HG03139 (cell line): Measurements from ENCODE around the gene CNKSR3.

Experiments
- ATAC-seq: cut with Tn5 transposase; IDR thresholded peaks from one replicate; pipeline ENCODE4 v1.9.1; 2021; ENCODE audit not compliant: unreplicated experiment

The CNKSR3 gene

DNA sequence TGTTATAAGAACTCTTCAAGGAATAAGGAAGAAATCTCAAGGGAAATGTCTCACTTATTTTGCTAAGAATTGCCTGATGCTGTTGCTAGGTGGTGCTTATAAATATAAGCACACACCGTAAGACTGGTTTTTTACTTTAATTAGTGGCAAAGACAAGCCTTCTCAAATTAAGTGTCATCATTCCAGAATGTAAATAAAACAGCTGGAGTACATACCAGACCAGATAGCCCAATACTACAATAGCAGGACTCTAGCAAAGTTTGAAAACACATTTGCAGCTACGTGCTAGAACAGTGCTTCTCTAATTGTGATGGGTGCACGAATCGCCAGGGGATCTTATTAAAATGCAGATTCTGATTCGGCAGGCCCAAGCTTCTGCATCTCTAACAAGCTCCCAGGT lies 6.8 kb downstream of the CNKSR3 start:
- ATAC-seq, result no peak

- no peak for ATAC-seq
Measured at GRCh38 chr6:154502553-154502952, 7.9 kb downstream of the CNKSR3 start.

- no peak for ATAC-seq
Measured at GRCh38 chr6:154501578-154501868, 9.0 kb downstream of the CNKSR3 start.

GRCh38 chr6:154500769-154501577 lies 9.5 kb downstream of the CNKSR3 start:
- no peak for ATAC-seq

- ATAC-seq, result no peak
Measured at GRCh38 chr6:154499855-154500589, 10.5 kb downstream of the CNKSR3 start.

DNA sequence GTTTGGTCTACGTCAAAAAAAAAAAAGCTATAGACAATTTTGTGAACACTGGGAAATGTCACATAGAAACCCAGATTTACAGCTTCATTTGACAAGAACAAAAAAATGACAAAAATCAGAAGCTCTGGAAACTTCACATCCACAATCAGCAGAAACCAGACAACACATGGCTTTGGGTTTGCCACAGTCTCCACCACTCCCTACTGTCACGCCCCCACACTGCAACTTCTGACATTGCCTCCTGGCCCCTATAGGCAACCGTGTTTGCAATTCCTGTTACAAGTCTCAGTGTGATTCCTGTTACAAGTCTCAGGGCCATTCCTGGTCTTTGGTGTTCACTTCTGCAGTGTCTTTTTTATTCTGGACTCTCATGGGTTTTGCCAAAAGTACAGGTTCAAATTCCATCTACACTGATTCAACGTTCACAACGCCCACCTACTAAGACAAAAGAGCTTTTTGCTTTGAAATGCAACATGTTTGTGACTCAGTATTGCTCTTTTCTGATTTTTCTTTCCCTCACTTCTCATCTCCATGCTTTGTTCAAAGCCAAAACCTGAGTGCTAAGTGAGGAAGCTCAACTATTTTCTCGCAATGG lies 12.0 kb downstream of the CNKSR3 start:
- no peak for ATAC-seq

- no peak for ATAC-seq
Measured at GRCh38 chr6:154496793-154497517, 13.5 kb downstream of the CNKSR3 start.

DNA sequence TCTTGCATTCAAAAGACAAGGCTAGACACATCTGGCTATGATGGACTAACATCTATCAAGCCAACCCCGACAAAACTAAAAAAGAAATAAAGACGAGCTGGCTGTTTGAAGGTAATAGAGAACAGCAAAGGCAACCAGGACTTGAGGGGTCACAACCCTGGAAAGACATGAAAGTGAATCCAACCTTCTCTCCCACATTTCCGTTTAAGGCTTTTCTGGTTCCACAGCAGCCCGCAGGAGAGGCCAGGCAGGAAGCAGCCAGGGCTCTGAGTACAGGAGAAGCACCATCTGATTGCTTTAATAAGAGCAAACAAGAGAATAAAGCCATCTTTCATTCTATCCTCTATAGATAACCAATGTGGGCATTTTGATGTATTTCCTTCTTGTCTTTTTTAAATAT lies 14.3 kb downstream of the CNKSR3 start:
- ATAC-seq, result no peak

GRCh38 chr6:154494592-154495311 lies 15.7 kb downstream of the CNKSR3 start:
- ATAC-seq, result no peak

GRCh38 chr6:154491567-154492470 lies 18.7 kb downstream of the CNKSR3 start:
- no peak for ATAC-seq

- no peak for ATAC-seq
Measured at GRCh38 chr6:154489822-154490221, 20.7 kb downstream of the CNKSR3 start.

DNA sequence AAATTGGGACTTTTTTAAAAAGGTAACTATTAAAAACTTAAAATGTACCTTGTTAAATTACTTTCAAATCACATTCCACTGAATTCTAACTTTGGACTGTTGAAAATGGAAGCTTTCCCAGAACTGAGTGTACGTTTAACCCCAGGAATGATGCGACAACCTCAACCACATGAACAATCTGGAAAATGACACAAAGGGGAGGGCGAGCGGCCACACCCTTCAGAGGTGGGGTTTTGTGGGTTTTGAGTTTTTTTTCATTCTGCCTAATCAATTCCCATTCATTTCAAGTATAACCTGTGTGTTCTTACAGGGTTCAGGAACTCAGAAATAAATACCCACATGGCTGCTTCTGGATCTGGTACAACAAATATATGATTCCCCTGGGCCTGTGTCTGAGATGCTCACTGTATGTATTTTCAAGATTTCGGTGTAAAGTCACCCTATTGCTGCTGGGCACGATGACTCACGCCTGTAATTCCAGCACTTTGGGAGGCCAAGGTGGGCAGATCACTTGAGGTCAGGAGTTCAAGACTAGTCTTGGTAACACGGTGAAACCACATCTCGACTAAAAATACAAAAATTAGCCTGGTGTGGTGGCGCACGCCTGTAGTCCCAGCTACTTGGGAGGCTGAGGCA lies 21.6 kb downstream of the CNKSR3 start:
- ATAC-seq, result no peak

- ATAC-seq, result no peak
Measured at GRCh38 chr6:154488248-154488593, 22.3 kb downstream of the CNKSR3 start.

GRCh38 chr6:154487367-154488247 lies 22.9 kb downstream of the CNKSR3 start:
- ATAC-seq, result no peak

- ATAC-seq, result no peak
Measured at GRCh38 chr6:154485815-154486214, 24.7 kb downstream of the CNKSR3 start.

DNA sequence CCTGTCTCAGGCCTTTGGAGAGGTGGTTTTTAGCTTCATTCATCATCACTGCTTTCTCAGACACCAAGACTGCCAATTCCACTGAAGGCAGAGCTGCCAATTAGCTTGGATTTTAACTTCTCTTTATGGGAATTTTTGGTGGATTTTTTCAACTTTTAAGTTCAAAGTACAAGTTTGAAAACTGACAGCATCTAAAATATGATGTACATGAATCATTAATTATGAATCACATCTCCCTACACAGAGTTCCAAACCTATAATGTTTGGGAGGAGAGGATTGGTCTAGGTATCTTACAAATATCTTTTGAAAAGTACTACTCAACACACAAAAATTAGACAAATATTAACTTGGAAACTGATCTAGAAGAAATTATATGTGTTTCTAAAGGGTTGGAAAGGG lies 25.5 kb downstream of the CNKSR3 start:
- ATAC-seq, result no peak

- ATAC-seq, result no peak
Measured at GRCh38 chr6:154482858-154483257, 27.6 kb downstream of the CNKSR3 start.

- ATAC-seq, result no peak
Measured at GRCh38 chr6:154481521-154482013, 28.9 kb downstream of the CNKSR3 start.
